Tongue (tissue), 2 donors: ENCODE results near the gene MRAP2. TPM values are rescaled to one million over a fixed set of nuclear protein-coding genes. Genes with fewer than 3 reads are reported as not detected.

ENCODE experiments used
- DNase-seq: peaks from one replicate; pipeline ENCODE4 v3.0.0-alpha.2; 2015
- total RNA-seq: library from RNA; depleted of rRNA; stranded (reverse); fragments of >200 nt; gene quantifications from one replicate; pipeline ENCODE4 v1.2.3, GENCODE V29; 2014

The MRAP2 gene
- total RNA-seq, 1 donor from 2014 or later: 32.9 TPM

DNA sequence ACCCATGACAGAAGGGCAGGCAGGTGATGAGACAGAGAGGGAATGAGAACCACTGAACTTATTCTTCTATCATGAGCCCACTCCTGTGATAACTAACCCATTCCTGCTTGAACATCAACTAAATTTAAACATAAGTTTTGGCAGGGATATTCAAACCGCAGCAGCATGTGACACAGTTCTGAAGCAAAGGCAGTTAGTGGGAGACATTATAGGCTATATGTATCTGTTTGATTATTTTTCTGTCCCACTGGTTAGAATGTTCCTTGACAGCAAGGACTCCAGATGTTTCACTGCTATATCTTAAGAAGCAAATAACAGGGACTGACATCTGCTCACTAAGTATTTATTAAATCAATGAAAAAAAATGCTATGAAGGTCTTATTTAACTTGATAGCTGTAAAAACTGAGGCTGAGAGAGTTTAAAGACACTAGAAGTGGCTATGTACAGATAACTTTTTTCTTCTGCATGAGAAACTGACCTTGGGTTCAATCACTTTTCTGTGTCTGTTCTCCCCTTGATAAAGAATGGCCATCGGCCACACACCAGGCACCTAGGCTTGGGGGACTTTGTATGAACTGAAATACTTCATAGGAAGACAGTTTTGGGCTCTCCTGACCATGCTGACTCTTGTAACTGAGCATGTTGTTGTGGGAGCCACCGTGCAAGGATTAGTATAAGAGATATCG lies 102.9 kb downstream of the MRAP2 start:
- no peak for DNase-seq

DNA sequence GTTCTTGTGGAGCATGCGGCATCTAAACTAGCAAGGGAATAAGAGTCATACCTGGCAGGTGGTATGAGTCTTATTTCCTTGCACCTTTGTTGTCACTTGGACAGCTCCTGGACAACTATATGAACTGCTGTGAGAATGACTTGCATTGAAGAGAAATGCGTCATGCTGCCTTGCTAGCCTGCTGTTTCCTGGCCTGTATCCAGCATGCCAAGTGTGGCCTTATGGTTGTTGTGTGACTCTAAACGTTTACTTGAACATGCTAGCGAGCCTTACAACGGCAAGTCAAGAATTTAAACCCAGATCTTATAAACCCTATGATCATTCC lies 103.4 kb downstream of the MRAP2 start:
- peak; percentile 68 for DNase-seq

GRCh38 chr6:84137989-84138575 lies 104.5 kb downstream of the MRAP2 start:
- DNase-seq: no peak

DNA sequence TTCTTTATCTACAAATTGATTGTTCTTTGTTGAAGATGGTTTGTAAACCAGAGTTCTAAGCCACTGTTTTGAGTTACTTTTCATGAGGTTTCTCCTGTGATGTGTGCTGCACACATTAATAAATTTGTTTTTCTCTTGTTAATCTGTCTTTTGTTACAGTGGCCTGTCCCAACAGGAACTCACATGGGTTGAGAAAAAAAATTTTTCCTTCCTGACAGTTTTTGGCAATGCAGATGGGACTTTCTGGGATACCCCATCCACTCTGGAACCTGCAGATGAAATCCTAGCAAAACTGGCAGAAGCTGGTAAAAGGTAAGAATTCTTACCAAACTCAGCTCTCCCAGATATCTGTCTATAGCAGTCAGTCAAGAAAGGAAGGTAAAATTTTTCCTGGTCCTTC lies 105.7 kb downstream of the MRAP2 start:
- DNase-seq: no peak

Other genes with a start within 250 kb of the MRAP2 start
- gene RIPPLY2, start 180.4 kb upstream of the MRAP2 start, total RNA-seq: not detected
- gene CYB5R4, start 174.1 kb upstream of the MRAP2 start, total RNA-seq: 14.6 TPM
- gene CEP162, start 193.9 kb downstream of the MRAP2 start, total RNA-seq: 16.1 TPM